HEK293 (cell line): Measurements from ENCODE around the gene CCDC150.

Source experiments
- CTCF ChIA-PET: fragments of 350-600 bp; formaldehyde crosslinking; extraction: SDS; loops from one replicate; lab custom pipeline; 2021; ENCODE audit warnings: antibody characterized with exemption; lab: Yijun Ruan, JAX
- POLR2A ChIA-PET: fragments of 300-600 bp; formaldehyde crosslinking; extraction: SDS; loops from one replicate; lab custom pipeline; 2020; ENCODE audit warnings: antibody characterized with exemption, inconsistent platforms; lab: Yijun Ruan, JAX
- H3K27ac ChIP-seq: fragments of 200-500 bp; sonication (Bioruptor generic); 2 replicates; pipeline ENCODE4 v1.5.1; 2014; ENCODE audit warnings: low read depth, low read length, control low read depth, inconsistent platforms; ENCODE audit errors: extremely low read depth
- H3K36me3 ChIP-seq, 2 experiments: fragments of 200-500 bp in 1 of 2; sonication (Bioruptor generic) in 1 of 2; 1 replicate in 1 of 2; 2 replicates in 1 of 2; pipeline ENCODE4 v1.5.1; 2014 to 2017; ENCODE audit warnings: inconsistent platforms in 2 of 2, low read length in 2 of 2; ENCODE audit not compliant: control insufficient read depth in 2 of 2, insufficient read depth in 1 of 2
- H3K4me1 ChIP-seq: fragments of 200-500 bp; sonication (Bioruptor generic); 2 replicates; pipeline ENCODE4 v1.5.1; 2014; ENCODE audit warnings: mild to moderate bottlenecking, low read length, inconsistent platforms; ENCODE audit not compliant: control insufficient read depth, insufficient read depth
- H3K4me3 ChIP-seq: 2 replicates; pipeline ENCODE4 v1.5.1; 2011; ENCODE audit warnings: low read depth, mild to moderate bottlenecking, control low read depth, low read length, moderate library complexity
- H3K9me3 ChIP-seq: fragments of 200-500 bp; sonication (Bioruptor generic); 2 replicates; pipeline ENCODE4 v1.5.1; 2014; ENCODE audit warnings: low read depth, low read length, inconsistent platforms; ENCODE audit not compliant: control insufficient read depth, insufficient read depth
- BCL11B ChIP-seq: fragments of 450-650 bp; formaldehyde crosslinking; IDR thresholded peaks from 2 replicates; pipeline ENCODE4 v1.5.1; 2016; ENCODE audit warnings: low read depth, missing biosample characterization, missing genetic modification characterization
- FEZF1 ChIP-seq: fragments of 450-650 bp; formaldehyde crosslinking; IDR thresholded peaks from 2 replicates; pipeline ENCODE4 v1.5.1; 2016; ENCODE audit warnings: missing biosample characterization, missing genetic modification characterization
- KLF7 ChIP-seq: fragments of 450-650 bp; formaldehyde crosslinking; IDR thresholded peaks from 2 replicates; pipeline ENCODE4 v1.5.1; 2016; ENCODE audit warnings: missing biosample characterization, missing genetic modification characterization, borderline replicate concordance
- ZBTB7A ChIP-seq: fragments of 450-650 bp; formaldehyde crosslinking; IDR thresholded peaks from 2 replicates; pipeline ENCODE4 v1.5.1; 2016; ENCODE audit warnings: low read depth, missing biosample characterization, missing genetic modification characterization
- ZBTB8A ChIP-seq: fragments of 450-650 bp; formaldehyde crosslinking; IDR thresholded peaks from 2 replicates; pipeline ENCODE4 v1.5.1; 2016; ENCODE audit warnings: missing biosample characterization, missing genetic modification characterization
- ZFP41 ChIP-seq: fragments of 450-650 bp; formaldehyde crosslinking; IDR thresholded peaks from 2 replicates; pipeline ENCODE4 v1.5.1; 2016; ENCODE audit warnings: missing biosample characterization, missing genetic modification characterization, borderline replicate concordance
- ZNF112 ChIP-seq: fragments of 450-650 bp; formaldehyde crosslinking; IDR thresholded peaks from 2 replicates; pipeline ENCODE4 v1.5.0; 2017; ENCODE audit warnings: missing biosample characterization, missing genetic modification characterization
- ZNF133 ChIP-seq: fragments of 450-650 bp; formaldehyde crosslinking; IDR thresholded peaks from 2 replicates; pipeline ENCODE4 v1.5.1; 2016; ENCODE audit warnings: missing biosample characterization, missing genetic modification characterization
- ZNF223 ChIP-seq: fragments of 450-650 bp; formaldehyde crosslinking; IDR thresholded peaks from 2 replicates; pipeline ENCODE4 v1.5.1; 2016; ENCODE audit warnings: missing biosample characterization, missing genetic modification characterization
- ZNF341 ChIP-seq: fragments of 450-650 bp; formaldehyde crosslinking; IDR thresholded peaks from 2 replicates; pipeline ENCODE4; 2016; ENCODE audit warnings: low read depth, missing biosample characterization, missing genetic modification characterization
- ZNF394 ChIP-seq: fragments of 450-650 bp; formaldehyde crosslinking; IDR thresholded peaks from 2 replicates; pipeline ENCODE4 v1.5.1; 2016; ENCODE audit warnings: missing biosample characterization, missing genetic modification characterization, mild to moderate bottlenecking, moderate library complexity, borderline replicate concordance
- ZNF433 ChIP-seq: fragments of 450-650 bp; formaldehyde crosslinking; IDR thresholded peaks from 2 replicates; pipeline ENCODE4 v1.5.1; 2016; ENCODE audit warnings: missing biosample characterization, missing genetic modification characterization, low read depth
- ZNF549 ChIP-seq: fragments of 450-650 bp; IDR thresholded peaks from 2 replicates; pipeline ENCODE4 v1.5.1; 2018; ENCODE audit warnings: missing biosample characterization, missing genetic modification characterization, mild to moderate bottlenecking, inconsistent platforms, moderate library complexity
- ZNF677 ChIP-seq: fragments of 450-650 bp; IDR thresholded peaks from 2 replicates; pipeline ENCODE4 v1.5.0; 2018; ENCODE audit warnings: missing biosample characterization, mild to moderate bottlenecking, missing genetic modification characterization, moderate library complexity
- ZNF701 ChIP-seq: fragments of 450-650 bp; formaldehyde crosslinking; IDR thresholded peaks from 2 replicates; pipeline ENCODE4 v1.5.1; 2016; ENCODE audit warnings: missing biosample characterization, missing genetic modification characterization
- ZNF791 ChIP-seq: fragments of 450-650 bp; formaldehyde crosslinking; IDR thresholded peaks from 2 replicates; pipeline ENCODE4 v1.5.1; 2016; ENCODE audit warnings: missing biosample characterization, missing genetic modification characterization
- TF ChIP-seq, protein P1 (sequence below): sonication (generic); formaldehyde crosslinking; IDR thresholded peaks from 2 replicates; pipeline ENCODE4 v1.8.1; 2022; ENCODE audit warnings: mild to moderate bottlenecking, moderate library complexity, missing genetic modification reagents
- TF ChIP-seq, protein P2 (sequence below): fragments of 450-650 bp; formaldehyde crosslinking; IDR thresholded peaks from 2 replicates; pipeline ENCODE4 v1.5.1; 2016; ENCODE audit warnings: missing biosample characterization, missing genetic modification characterization
- TF ChIP-seq, protein P3 (sequence below): fragments of 450-650 bp; formaldehyde crosslinking; IDR thresholded peaks from 2 replicates; pipeline ENCODE4 v1.5.1; 2017; ENCODE audit warnings: missing biosample characterization, mild to moderate bottlenecking, missing genetic modification characterization, moderate library complexity
- TF ChIP-seq, protein P4 (sequence below): fragments of 450-650 bp; formaldehyde crosslinking; IDR thresholded peaks from 2 replicates; pipeline ENCODE4 v1.5.1; 2016; ENCODE audit warnings: missing biosample characterization, missing genetic modification characterization
- TF ChIP-seq, protein P5 (sequence below): fragments of 450-650 bp; formaldehyde crosslinking; conservative IDR thresholded peaks from 2 replicates; pipeline ENCODE4 v1.5.1; 2016; ENCODE audit warnings: low read depth, missing biosample characterization, missing genetic modification characterization
- TF ChIP-seq, protein P6 (sequence below): fragments of 450-650 bp; formaldehyde crosslinking; IDR thresholded peaks from 2 replicates; pipeline ENCODE4 v1.5.1; 2017; ENCODE audit warnings: missing biosample characterization, missing genetic modification characterization
- TF ChIP-seq, protein P7 (sequence below): fragments of 450-650 bp; formaldehyde crosslinking; IDR thresholded peaks from 2 replicates; pipeline ENCODE4 v1.5.1; 2016; ENCODE audit warnings: missing biosample characterization, missing genetic modification characterization, borderline replicate concordance

CCDC150 gene

DNA sequence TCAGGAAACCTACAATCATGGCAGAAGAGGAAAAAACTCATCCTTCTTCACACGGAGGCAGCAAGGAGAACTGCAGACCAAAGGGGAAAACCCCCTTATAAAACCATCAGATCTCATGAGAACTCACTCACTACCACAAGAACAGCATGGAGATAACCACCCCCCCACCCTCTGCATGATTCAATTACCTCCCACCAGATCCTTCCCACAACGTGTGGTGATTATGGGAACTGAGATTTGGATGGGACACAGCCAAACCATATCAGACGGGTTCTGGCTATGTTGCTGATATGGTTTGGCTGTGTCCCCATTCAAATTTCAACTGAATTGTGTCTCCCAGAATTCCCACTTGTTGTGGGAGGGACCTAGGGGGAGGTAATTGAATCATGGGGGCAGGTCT is 28.7 kb upstream of the CCDC150 start:
- POLR2A ChIA-PET = no interaction called here
- Histone ChIP-seq H3K9me3 (no peaks in the 10 kb centered on the region), H3K4me1 (no peaks in the 10 kb centered on the region), H3K36me3 (no peaks in the 10 kb centered on the region), H3K4me3 (no peak overlapping the region), H3K27ac (no peak overlapping the region)
- CTCF ChIA-PET = no interaction called here
- TF ChIP-seq, protein P1, sequence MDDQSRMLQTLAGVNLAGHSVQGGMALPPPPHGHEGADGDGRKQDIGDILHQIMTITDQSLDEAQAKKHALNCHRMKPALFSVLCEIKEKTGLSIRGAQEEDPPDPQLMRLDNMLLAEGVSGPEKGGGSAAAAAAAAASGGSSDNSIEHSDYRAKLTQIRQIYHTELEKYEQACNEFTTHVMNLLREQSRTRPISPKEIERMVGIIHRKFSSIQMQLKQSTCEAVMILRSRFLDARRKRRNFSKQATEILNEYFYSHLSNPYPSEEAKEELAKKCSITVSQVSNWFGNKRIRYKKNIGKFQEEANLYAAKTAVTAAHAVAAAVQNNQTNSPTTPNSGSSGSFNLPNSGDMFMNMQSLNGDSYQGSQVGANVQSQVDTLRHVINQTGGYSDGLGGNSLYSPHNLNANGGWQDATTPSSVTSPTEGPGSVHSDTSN (CRISPR knock-in tag) = no peak
- TF ChIP-seq KLF7 (tag by site-specific recombination) (no peak), BCL11B (tag by site-specific recombination) (no peak), ZNF549 (no peak), ZBTB8A (tag by site-specific recombination) (no peak), ZNF791 (tag by site-specific recombination) (no peak), ZNF133 (tag by site-specific recombination) (no peak), FEZF1 (tag by site-specific recombination) (no peak), ZBTB7A (tag by site-specific recombination) (no peak), ZNF112 (tag by site-specific recombination) (no peak), ZNF701 (tag by site-specific recombination) (no peak), ZNF433 (tag by site-specific recombination) (no peak)
- TF ChIP-seq, protein P2, sequence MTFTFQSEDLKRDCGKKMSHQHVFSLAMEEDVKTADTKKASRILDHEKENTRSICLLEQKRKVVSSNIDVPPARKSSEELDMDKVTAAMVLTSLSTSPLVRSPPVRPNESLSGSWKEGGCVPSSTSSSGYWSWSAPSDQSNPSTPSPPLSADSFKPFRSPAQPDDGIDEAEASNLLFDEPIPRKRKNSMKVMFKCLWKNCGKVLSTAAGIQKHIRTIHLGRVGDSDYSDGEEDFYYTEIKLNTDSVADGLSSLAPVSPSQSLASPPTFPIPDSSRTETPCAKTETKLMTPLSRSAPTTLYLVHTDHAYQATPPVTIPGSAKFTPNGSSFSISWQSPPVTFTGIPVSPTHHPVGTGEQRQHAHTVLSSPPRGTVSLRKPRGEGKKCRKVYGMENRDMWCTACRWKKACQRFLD (tag by site-specific recombination) = no peak
- TF ChIP-seq, protein P3, sequence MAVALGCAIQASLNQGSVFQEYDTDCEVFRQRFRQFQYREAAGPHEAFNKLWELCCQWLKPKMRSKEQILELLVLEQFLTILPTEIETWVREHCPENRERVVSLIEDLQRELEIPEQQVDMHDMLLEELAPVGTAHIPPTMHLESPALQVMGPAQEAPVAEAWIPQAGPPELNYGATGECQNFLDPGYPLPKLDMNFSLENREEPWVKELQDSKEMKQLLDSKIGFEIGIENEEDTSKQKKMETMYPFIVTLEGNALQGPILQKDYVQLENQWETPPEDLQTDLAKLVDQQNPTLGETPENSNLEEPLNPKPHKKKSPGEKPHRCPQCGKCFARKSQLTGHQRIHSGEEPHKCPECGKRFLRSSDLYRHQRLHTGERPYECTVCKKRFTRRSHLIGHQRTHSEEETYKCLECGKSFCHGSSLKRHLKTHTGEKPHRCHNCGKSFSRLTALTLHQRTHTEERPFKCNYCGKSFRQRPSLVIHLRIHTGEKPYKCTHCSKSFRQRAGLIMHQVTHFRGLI (tag by site-specific recombination) = no peak

DNA sequence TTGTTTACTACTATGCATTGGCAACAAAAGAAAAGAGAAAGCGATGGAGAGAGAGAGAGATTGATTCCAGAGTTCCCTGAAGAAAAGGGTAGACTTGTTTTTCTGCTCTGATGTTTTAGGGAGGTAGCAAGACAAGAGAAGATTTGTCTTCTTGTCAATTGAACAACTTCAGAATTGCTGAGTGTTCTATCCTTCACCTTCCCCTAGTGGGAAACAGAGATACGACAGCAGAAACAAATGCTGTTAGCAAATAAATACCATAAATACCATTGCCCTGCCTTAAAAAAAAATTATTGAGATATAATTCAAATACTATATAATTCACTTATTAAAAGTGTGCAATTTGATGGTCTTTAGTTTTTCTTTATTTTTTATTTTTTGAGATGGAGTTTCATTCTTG is 26.2 kb upstream of the CCDC150 start:
- Histone ChIP-seq H3K9me3 (no peaks in the 10 kb centered on the region), H3K4me3 (no peak overlapping the region), H3K36me3 (no peaks in the 10 kb centered on the region), H3K4me1 (no peaks in the 10 kb centered on the region), H3K27ac (no peak overlapping the region)
- CTCF ChIA-PET = no interaction called here
- TF ChIP-seq, protein P4, sequence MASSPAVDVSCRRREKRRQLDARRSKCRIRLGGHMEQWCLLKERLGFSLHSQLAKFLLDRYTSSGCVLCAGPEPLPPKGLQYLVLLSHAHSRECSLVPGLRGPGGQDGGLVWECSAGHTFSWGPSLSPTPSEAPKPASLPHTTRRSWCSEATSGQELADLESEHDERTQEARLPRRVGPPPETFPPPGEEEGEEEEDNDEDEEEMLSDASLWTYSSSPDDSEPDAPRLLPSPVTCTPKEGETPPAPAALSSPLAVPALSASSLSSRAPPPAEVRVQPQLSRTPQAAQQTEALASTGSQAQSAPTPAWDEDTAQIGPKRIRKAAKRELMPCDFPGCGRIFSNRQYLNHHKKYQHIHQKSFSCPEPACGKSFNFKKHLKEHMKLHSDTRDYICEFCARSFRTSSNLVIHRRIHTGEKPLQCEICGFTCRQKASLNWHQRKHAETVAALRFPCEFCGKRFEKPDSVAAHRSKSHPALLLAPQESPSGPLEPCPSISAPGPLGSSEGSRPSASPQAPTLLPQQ (tag by site-specific recombination) = no peak
- TF ChIP-seq FEZF1 (tag by site-specific recombination) (no peak), ZNF677 (tag by site-specific recombination) (no peak), ZNF341 (tag by site-specific recombination) (no peak), ZFP41 (tag by site-specific recombination) (no peak), ZNF223 (tag by site-specific recombination) (no peak), ZNF394 (no peak)
- TF ChIP-seq, protein P5, sequence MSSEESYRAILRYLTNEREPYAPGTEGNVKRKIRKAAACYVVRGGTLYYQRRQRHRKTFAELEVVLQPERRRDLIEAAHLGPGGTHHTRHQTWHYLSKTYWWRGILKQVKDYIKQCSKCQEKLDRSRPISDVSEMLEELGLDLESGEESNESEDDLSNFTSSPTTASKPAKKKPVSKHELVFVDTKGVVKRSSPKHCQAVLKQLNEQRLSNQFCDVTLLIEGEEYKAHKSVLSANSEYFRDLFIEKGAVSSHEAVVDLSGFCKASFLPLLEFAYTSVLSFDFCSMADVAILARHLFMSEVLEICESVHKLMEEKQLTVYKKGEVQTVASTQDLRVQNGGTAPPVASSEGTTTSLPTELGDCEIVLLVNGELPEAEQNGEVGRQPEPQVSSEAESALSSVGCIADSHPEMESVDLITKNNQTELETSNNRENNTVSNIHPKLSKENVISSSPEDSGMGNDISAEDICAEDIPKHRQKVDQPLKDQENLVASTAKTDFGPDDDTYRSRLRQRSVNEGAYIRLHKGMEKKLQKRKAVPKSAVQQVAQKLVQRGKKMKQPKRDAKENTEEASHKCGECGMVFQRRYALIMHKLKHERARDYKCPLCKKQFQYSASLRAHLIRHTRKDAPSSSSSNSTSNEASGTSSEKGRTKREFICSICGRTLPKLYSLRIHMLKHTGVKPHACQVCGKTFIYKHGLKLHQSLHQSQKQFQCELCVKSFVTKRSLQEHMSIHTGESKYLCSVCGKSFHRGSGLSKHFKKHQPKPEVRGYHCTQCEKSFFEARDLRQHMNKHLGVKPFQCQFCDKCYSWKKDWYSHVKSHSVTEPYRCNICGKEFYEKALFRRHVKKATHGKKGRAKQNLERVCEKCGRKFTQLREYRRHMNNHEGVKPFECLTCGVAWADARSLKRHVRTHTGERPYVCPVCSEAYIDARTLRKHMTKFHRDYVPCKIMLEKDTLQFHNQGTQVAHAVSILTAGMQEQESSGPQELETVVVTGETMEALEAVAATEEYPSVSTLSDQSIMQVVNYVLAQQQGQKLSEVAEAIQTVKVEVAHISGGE (tag by site-specific recombination) = no peak
- TF ChIP-seq, protein P6, sequence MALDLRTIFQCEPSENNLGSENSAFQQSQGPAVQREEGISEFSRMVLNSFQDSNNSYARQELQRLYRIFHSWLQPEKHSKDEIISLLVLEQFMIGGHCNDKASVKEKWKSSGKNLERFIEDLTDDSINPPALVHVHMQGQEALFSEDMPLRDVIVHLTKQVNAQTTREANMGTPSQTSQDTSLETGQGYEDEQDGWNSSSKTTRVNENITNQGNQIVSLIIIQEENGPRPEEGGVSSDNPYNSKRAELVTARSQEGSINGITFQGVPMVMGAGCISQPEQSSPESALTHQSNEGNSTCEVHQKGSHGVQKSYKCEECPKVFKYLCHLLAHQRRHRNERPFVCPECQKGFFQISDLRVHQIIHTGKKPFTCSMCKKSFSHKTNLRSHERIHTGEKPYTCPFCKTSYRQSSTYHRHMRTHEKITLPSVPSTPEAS = no peak
- TF ChIP-seq, protein P7, sequence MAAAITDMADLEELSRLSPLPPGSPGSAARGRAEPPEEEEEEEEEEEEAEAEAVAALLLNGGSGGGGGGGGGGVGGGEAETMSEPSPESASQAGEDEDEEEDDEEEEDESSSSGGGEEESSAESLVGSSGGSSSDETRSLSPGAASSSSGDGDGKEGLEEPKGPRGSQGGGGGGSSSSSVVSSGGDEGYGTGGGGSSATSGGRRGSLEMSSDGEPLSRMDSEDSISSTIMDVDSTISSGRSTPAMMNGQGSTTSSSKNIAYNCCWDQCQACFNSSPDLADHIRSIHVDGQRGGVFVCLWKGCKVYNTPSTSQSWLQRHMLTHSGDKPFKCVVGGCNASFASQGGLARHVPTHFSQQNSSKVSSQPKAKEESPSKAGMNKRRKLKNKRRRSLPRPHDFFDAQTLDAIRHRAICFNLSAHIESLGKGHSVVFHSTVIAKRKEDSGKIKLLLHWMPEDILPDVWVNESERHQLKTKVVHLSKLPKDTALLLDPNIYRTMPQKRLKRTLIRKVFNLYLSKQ = no peak
- POLR2A ChIA-PET = no interaction called here
